CD14-positive monocyte (primary cell): ENCODE data around the gene KASH5. TPM values are rescaled to one million over a fixed set of nuclear protein-coding genes. Genes with fewer than 3 reads are reported as not detected.
A peak's percentile ranks its signal among the peaks of the same experiment; 100 is the strongest.

Source experiments
- DNase-seq, 3 donors: peaks; one replicate each; pipeline ENCODE4 v3.0.0-alpha.2; 2011 to 2022
- H2AFZ ChIP-seq: 2 replicates; pipeline ENCODE4 v1.6.0; 2012; ENCODE audit warnings: mild to moderate bottlenecking, low read depth, low read length, inconsistent platforms; ENCODE audit not compliant: insufficient read depth, poor library complexity, severe bottlenecking
- H3K27ac ChIP-seq, 2 donors: 1 replicate in 1 of 2; 2 replicates in 1 of 2; pipeline ENCODE4 v1.5.1; 2012 to 2013; ENCODE audit warnings: low read length in 2 of 2, control low read depth in 1 of 2, inconsistent platforms in 1 of 2, low read depth in 1 of 2, mild to moderate bottlenecking in 1 of 2
- H3K27me3 ChIP-seq, 2 donors: one replicate each; pipeline versions ENCODE4 v1.6.0 to v1.6.1; 2011 to 2013; ENCODE audit warnings: low read length in 2 of 2; ENCODE audit not compliant: control insufficient read depth in 2 of 2, insufficient read depth in 2 of 2
- H3K36me3 ChIP-seq, 2 donors: replicated peaks in 1 of 2; 1 replicate in 1 of 2; 2 replicates in 1 of 2; pipeline versions ENCODE4 v1.5.1 to v1.6.1; 2012 to 2013; ENCODE audit warnings: low read length in 2 of 2, control low read depth in 1 of 2, inconsistent platforms in 1 of 2, mild to moderate bottlenecking in 1 of 2; ENCODE audit not compliant: insufficient read depth in 2 of 2, control insufficient read depth in 1 of 2
- H3K4me1 ChIP-seq, 2 donors: 1 replicate in 1 of 2; 2 replicates in 1 of 2; pipeline versions ENCODE4 v1.5.1 to v1.6.1; 2012 to 2013; ENCODE audit warnings: low read length in 2 of 2, control low read depth in 1 of 2, inconsistent platforms in 1 of 2, mild to moderate bottlenecking in 1 of 2, moderate library complexity in 1 of 2; ENCODE audit not compliant: insufficient read depth in 2 of 2, control insufficient read depth in 1 of 2
- H3K4me2 ChIP-seq: replicated peaks from 2 replicates; pipeline ENCODE3; 2012; ENCODE audit warnings: low read length, moderate library complexity, mild to moderate bottlenecking; ENCODE audit not compliant: poor library complexity, severe bottlenecking; ENCODE audit errors: extremely low read depth
- H3K4me3 ChIP-seq, 3 experiments: fragments of 200-600 bp in 1 of 3; sonication (generic) in 1 of 3; replicated peaks in 1 of 3; 1 replicate in 2 of 3; 2 replicates in 1 of 3; pipeline ENCODE4 v1.5.1; 2011 to 2013; ENCODE audit warnings: low read length in 3 of 3, mild to moderate bottlenecking in 3 of 3, control low read depth in 2 of 3, low read depth in 2 of 3, inconsistent platforms in 1 of 3, moderate library complexity in 1 of 3
- H3K79me2 ChIP-seq: 2 replicates; pipeline ENCODE4 v1.6.0; 2012; ENCODE audit warnings: mild to moderate bottlenecking, control low read depth, inconsistent platforms, low read length, moderate library complexity; ENCODE audit not compliant: insufficient read depth
- H3K9ac ChIP-seq: 2 replicates; pipeline ENCODE4 v1.6.0; 2017; ENCODE audit warnings: low read length, mild to moderate bottlenecking; ENCODE audit not compliant: insufficient read depth, poor library complexity, severe bottlenecking
- H3K9me3 ChIP-seq, 2 donors: replicated peaks in 1 of 2; 1 replicate in 1 of 2; 2 replicates in 1 of 2; pipeline versions ENCODE4 v1.5.1 to v1.6.1; 2012 to 2013; ENCODE audit warnings: low read length in 2 of 2, control low read depth in 1 of 2; ENCODE audit not compliant: control insufficient read depth in 1 of 2, insufficient read depth in 1 of 2
- H4K20me1 ChIP-seq: 2 replicates; pipeline ENCODE4 v1.6.0; 2012; ENCODE audit warnings: mild to moderate bottlenecking, low read length, control low read depth, moderate library complexity; ENCODE audit not compliant: insufficient read depth
- H3K27ac Mint-ChIP-seq, 7 donors: one replicate each; pipeline ENCODE4 v1.8.0; 2020; ENCODE audit warnings: mild to moderate bottlenecking in 7 of 7, mixed read lengths in 7 of 7, moderate library complexity in 6 of 7, inconsistent platforms in 2 of 7
- H3K27me3 Mint-ChIP-seq, 3 donors: one replicate each; pipeline ENCODE4 v1.8.0; 2021 to 2022; ENCODE audit warnings: low read depth in 3 of 3, mild to moderate bottlenecking in 3 of 3, mixed read lengths in 3 of 3, moderate library complexity in 3 of 3, inconsistent platforms in 1 of 3
- H3K36me3 Mint-ChIP-seq, 2 donors: one replicate each; pipeline ENCODE4 v1.8.0; 2020; ENCODE audit warnings: mixed read lengths in 2 of 2, inconsistent platforms in 1 of 2, mild to moderate bottlenecking in 1 of 2
- H3K4me1 Mint-ChIP-seq: one replicate; pipeline ENCODE4 v1.8.0; 2020; ENCODE audit warnings: mild to moderate bottlenecking, mixed read lengths
- H3K4me3 Mint-ChIP-seq, 2 donors: one replicate each; pipeline ENCODE4 v1.8.0; 2020; ENCODE audit warnings: mild to moderate bottlenecking in 2 of 2, mixed read lengths in 2 of 2, moderate library complexity in 1 of 2
- H3K9me3 Mint-ChIP-seq, 7 donors: one replicate each; pipeline ENCODE4 v1.8.0; 2020 to 2022; ENCODE audit warnings: mixed read lengths in 7 of 7, mild to moderate bottlenecking in 6 of 7, moderate library complexity in 6 of 7, inconsistent platforms in 2 of 7
- CTCF ChIP-seq: fragments of 200-600 bp; IDR thresholded peaks from one replicate; pipeline ENCODE4 v1.8.0; 2022; ENCODE audit warnings: antibody characterized with exemption, mild to moderate bottlenecking
- WGBS: methylation state at CpG from one replicate; pipeline ENCODE4 v1.1.5; 2013; ENCODE audit warnings: missing lambda C conversion rate; ENCODE audit not compliant: insufficient coverage; 5-methylcytosine and 5-hydroxymethylcytosine counted together
- intact Hi-C, 2 donors: fragments of 100-400 bp; cut with micrococcal nuclease; formaldehyde crosslinking; loops; one replicate each; pipeline versions ENCODE4 v1.15.0 to v1.15.1; 2023
- polyA minus RNA-seq: library from RNA; depleted of rRNA, polyadenylated mRNA; stranded (reverse); fragments of >200 nt; gene quantifications from 2 replicates; pipeline ENCODE4 v1.2.3, GENCODE V29; 2012
- polyA plus RNA-seq, 3 donors: library from polyadenylated mRNA; depleted of rRNA in 1 of 3; unstranded in 2 of 3; stranded (reverse) in 1 of 3; fragments of 300-500 nt in 2 of 3; fragments of >200 nt in 1 of 3; fragmentation: Illumina TruSeq in 2 of 3; gene quantifications; 1 replicate in 2 of 3; 2 replicates in 1 of 3; pipeline ENCODE4 v1.2.3, GENCODE V29; 2012 to 2021
- total RNA-seq, 12 experiments: library from RNA in 1 of 12; stranded (reverse) in 1 of 12; fragments of 120-200 nt in 1 of 12; gene quantifications; one replicate each; pipeline ENCODE4 v1.2.4 and lab custom pipeline; 2013 to 2026; ENCODE audit warnings: mixed read lengths in 6 of 12, inconsistent platforms in 1 of 12

KASH5 gene, protein sequence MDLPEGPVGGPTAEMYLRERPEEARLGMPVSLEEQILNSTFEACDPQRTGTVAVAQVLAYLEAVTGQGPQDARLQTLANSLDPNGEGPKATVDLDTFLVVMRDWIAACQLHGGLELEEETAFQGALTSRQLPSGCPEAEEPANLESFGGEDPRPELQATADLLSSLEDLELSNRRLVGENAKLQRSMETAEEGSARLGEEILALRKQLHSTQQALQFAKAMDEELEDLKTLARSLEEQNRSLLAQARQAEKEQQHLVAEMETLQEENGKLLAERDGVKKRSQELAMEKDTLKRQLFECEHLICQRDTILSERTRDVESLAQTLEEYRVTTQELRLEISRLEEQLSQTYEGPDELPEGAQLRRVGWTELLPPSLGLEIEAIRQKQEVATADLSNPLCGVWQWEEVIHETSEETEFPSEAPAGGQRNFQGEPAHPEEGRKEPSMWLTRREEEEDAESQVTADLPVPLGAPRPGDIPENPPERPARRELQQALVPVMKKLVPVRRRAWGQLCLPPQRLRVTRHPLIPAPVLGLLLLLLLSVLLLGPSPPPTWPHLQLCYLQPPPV
- not detected for total RNA-seq (2013)
- polyA plus RNA-seq (not detected), polyA minus RNA-seq (not detected in 2 replicates), total RNA-seq (lab: John Stamatoyannopoulos, UW) (0 to 1.5 (median 0) reads per million in 11 experiments)

- H3K27ac Mint-ChIP-seq: peak within 1 kb of the TSS in 4 of 7 donors; percentile 30 to 75 (median 50)
- H3K36me3 Mint-ChIP-seq: no peaks in the 10 kb centered on the region
- no peaks in the 10 kb centered on the region for H3K36me3 ChIP-seq
- peak within 1 kb of the TSS; percentile 59 to 67 for H3K4me3 Mint-ChIP-seq
- H3K9ac ChIP-seq: no peak within 1 kb of the TSS
- no peaks in the 10 kb centered on the region for H4K20me1 ChIP-seq
- peak; percentile 78 to 84 (median 82) for DNase-seq
- no peak for TF ChIP-seq CTCF
- H3K4me3 ChIP-seq: peak within 1 kb of the TSS in 2 of 3 experiments; percentile 42 to 51
- intact Hi-C loops: no loop called here
- WGBS: 19% methylated on average over 32 of the region's 40 CpGs
- H3K27me3 Mint-ChIP-seq: peaks cover 8 to 23% (median 19%) of the 10 kb centered on the region in 3 donors
- peak within 1 kb of the TSS; percentile 53 for H2AFZ ChIP-seq
- H3K27me3 ChIP-seq: no peaks in the 10 kb centered on the region
- no peaks in the 10 kb centered on the region for H3K79me2 ChIP-seq
- no peak within 1 kb of the TSS for H3K27ac ChIP-seq
- H3K9me3 Mint-ChIP-seq: peaks cover 0 to 7% (median 4%) of the 10 kb centered on the region in 7 donors
- peaks cover 3 to 5% of the 10 kb centered on the region in 2 donors for H3K4me1 ChIP-seq
- H3K9me3 ChIP-seq: no peaks in the 10 kb centered on the region
- peaks cover 13% of the 10 kb centered on the region for H3K4me1 Mint-ChIP-seq
- H3K4me2 ChIP-seq: peak within 1 kb of the TSS; percentile 54
Measured at GRCh38 chr19:49387936-49388372, at the start of gene KASH5. KASH5 (plus strand) TSS chr19:49388249; CDS start chr19:49390884, 2,635 bp downstream.

GRCh38 chr19:49338691-49339300 is 49.3 kb upstream of the KASH5 start:
- H3K4me1 ChIP-seq: peaks cover 33 to 56% of the 10 kb centered on the region in 2 donors
- H3K36me3 ChIP-seq: peaks cover 22 to 40% of the 10 kb centered on the region in 2 donors
- no peaks in the 10 kb centered on the region for H3K9me3 ChIP-seq
- H3K36me3 Mint-ChIP-seq: peaks cover 24 to 40% of the 10 kb centered on the region in 2 donors
- H3K4me1 Mint-ChIP-seq: peaks cover 49% of the 10 kb centered on the region
- H2AFZ ChIP-seq: no peak overlapping the region
- peaks cover 39% of the 10 kb centered on the region for H4K20me1 ChIP-seq
- H3K27ac ChIP-seq: no peak overlapping the region
- no peak overlapping the region for H3K4me3 ChIP-seq
- peaks cover 0 to 3% (median 3%) of the 10 kb centered on the region in 3 donors for H3K27me3 Mint-ChIP-seq
- peak overlapping the region in 1 of 2 donors; percentile 55 for H3K4me3 Mint-ChIP-seq
- H3K4me2 ChIP-seq: no peak overlapping the region
- no peak overlapping the region for H3K9ac ChIP-seq
- no peak for DNase-seq
- H3K9me3 Mint-ChIP-seq: peaks cover 0 to 6% (median 0%) of the 10 kb centered on the region in 7 donors
- no peaks in the 10 kb centered on the region for H3K27me3 ChIP-seq
- intact Hi-C loops: no loop called here
- no peak for TF ChIP-seq CTCF
- peak overlapping the region in 4 of 7 donors; percentile 18 to 73 (median 63) for H3K27ac Mint-ChIP-seq
- peaks cover 36% of the 10 kb centered on the region for H3K79me2 ChIP-seq
- 96% methylated on average over 29 of the region's 30 CpGs for WGBS
